Right kidney (tissue), 1 donor: ENCODE results near the gene OR51D1.

ENCODE experiments used
- DNase-seq: peaks from one replicate; pipeline ENCODE4 v3.0.0-alpha.2; 2016

Gene OR51D1

GRCh38 chr11:4644233-4644632 is 7.0 kb downstream of the OR51D1 start:
- DNase-seq, result no peak

DNA sequence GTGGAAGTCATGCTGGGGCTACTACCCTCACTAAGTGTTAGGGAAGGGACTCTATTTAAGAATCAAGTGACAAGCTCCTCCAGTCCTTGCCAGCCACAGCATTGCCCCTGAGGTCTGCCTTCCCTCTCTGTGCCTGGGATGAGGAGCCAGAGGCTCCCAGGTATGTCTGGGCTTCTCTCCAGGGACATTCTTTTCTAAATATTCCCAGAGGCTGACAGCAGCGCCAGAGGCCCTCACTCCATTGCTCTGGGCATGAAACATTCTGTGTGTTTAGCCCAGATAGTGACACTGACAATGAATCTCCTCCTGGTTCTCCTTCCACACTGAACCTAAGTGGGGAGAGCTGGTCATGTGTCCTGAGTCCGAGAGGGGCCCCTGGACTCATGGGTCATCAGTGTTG is 8.7 kb downstream of the OR51D1 start:
- no peak for DNase-seq

GRCh38 chr11:4647766-4648165 is 10.5 kb downstream of the OR51D1 start:
- DNase-seq, result no peak

- no peak for DNase-seq
Observed at GRCh38 chr11:4654635-4655369, 17.5 kb downstream of the OR51D1 start.

- DNase-seq, result peak; percentile 38
Observed at GRCh38 chr11:4658629-4659445, 21.6 kb downstream of the OR51D1 start.

DNA sequence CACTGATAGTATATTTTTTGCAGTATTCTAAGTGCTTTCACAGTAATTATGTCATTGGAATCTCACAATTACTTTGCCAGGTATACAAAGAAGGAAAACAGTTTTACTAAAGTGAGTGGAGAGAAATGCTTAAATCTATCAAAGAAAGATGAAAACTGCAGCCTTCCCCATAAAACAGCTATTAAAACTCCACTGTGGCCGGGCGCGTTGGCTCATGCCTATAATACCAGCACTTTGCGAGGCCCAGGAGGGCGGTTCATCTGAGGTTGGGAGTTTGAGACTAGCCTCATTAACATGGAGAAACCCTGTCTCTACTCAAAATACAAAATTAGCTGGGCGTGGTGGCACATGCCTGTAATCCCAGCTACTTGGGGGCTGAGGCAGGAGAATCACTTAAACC is 25.6 kb downstream of the OR51D1 start:
- no peak for DNase-seq

- no peak for DNase-seq
Observed at GRCh38 chr11:4664183-4664582, 26.9 kb downstream of the OR51D1 start.

DNA sequence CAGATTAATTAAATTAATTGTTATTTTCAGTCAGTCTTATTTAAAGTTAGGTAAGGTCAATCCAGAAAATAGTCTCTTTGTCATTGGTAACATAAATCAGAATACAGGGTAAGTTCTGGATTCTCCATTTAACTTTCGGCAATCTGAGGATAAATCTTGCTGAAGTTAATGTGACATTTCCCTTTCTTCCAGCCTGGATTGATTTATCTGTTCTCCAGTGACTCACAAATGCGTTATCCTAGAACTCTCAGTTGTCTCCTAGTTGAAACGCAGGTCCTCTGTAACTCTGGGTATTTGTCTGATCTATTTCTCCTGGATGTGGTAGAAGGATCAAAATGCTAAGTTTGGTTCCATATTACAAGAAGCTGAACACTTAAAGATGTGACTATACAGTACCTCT is 27.5 kb downstream of the OR51D1 start:
- DNase-seq, result no peak

DNA sequence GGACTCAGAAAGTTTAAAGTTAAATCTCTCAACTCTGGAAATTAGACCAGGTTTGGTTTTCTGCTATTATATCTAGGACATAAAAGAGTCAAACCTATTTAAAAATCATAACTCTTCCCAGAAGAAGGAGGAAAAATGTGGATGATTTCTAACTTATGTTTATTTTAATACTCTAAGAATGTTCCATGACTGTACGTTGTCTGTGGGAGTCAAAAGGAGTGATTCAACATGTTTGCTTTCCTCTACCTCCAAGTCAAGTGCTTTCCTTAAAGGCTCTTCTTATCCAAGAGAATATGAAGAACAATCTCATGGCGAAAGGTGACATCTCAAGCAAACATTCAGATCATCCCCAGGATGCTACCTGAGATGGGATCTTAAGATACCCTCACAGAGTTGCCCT is 28.1 kb downstream of the OR51D1 start:
- DNase-seq, result no peak

DNA sequence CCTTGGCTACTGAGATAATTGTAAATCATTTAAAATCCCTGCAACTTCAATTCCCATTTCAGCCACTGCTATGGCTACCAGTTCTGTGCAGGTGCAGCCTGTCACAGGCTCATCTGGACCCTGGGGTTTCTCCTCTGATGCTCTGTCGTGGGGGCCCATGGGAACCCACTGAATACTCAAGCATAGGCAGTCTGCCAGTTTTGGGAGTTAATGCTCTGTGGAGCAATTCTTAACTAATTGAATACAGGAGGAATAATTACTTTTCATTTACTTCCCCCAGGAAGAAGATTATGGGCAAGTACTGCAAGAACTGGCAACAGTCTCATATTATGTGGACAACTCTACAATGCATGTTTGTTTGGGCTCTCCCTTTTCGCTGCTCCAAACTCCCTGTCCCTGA is 34.5 kb downstream of the OR51D1 start:
- no peak for DNase-seq

DNA sequence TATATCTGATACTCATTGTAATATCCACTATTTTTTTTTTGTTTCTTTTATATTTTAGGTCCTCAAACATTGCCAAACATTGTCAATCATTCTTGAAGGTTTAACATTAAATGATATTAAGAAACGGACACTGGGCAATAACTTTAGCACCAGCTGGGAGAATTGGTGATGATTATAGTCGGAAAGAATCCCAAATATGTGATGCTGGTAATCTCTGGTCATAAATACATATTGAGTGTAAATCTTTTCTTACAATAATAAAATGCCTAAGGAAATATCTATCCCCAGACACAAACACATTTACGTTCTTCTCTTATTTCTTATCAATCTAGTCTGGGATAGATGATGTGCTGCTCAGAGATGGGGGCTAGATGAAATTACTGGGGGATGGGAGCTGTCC is 35.2 kb downstream of the OR51D1 start:
- no peak for DNase-seq

- no peak for DNase-seq
Observed at GRCh38 chr11:4673781-4674180, 36.5 kb downstream of the OR51D1 start.

GRCh38 chr11:4677948-4678347 is 40.7 kb downstream of the OR51D1 start:
- no peak for DNase-seq

DNA sequence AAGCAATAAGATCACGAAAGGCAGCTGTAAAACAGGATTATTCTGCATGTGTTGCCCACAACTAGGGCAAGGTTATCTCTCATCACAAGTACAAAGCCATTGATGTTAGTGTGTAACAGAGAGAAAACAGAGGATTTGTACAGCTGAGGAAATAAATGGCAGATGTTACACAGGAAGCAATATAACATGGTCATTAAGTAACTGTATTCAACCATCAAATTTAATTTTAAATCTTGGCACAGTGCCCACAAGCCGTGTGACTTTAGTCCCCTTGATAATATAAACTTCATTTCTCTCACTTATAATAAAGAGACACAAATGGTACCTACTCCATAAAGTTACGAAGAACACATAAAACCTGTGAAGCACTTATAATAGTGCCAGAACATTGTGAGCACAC is 43.1 kb downstream of the OR51D1 start:
- no peak for DNase-seq

- no peak for DNase-seq
Observed at GRCh38 chr11:4682623-4683419, 45.5 kb downstream of the OR51D1 start.

DNA sequence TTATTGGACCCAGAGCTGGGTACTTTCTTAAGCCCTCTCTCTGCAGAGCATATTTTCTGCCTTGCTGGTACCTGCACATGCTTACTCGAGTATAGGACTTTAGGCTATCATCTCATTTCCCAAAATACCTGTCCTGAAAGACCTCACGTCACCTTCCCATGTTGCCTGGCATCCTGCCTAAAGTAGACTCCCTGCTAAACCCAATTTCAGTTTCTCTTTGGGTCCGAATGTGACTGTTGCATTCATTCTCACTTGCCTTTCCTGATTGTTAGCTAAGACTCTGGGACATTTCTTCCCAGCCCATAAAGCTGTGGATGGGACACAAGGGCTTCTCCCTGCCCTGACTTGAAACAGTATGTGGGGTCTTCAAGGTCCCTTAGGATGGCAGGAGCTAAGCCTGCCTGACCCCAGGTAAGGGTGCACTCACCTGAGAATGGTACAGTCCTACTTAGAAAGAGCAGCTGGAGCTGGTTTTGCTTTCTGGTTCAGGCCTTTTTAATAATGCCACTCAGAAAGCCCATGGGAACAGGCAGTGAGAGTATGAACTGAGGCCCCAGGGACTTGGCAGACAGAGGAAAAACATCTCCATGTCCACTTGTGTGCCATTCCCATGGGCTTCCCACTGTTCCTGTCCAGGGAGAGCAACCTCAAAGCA is 47.5 kb downstream of the OR51D1 start:
- no peak for DNase-seq
